Calu3 (cell line): ENCODE data around the gene ZNF181. TPM values are rescaled to one million over a fixed set of nuclear protein-coding genes. Genes with fewer than 3 reads are reported as not detected.
"Not testable (repeated sequence)": the region's sequence is repeated elsewhere in the genome, so short reads cannot be mapped to it uniquely, and the experiment has no call there.

ENCODE experiments used
- Bru-seq: library from RNA; stranded (reverse); fragments of 400-500 nt; gene quantifications from one replicate; lab custom pipeline; 2021; lab: Mats Ljungman, UMichigan
- BruChase-seq, 2 experiments: library from RNA; stranded (reverse); fragments of 400-500 nt; gene quantifications; one replicate each; lab custom pipeline; 2021; lab: Mats Ljungman, UMichigan
- BruUV-seq: library from RNA; stranded (reverse); fragments of 400-500 nt; replicated peaks from 2 replicates; lab custom pipeline; 2021; lab: Mats Ljungman, UMichigan
- CTCF ChIA-PET: fragments of 300-600 bp; sonication (Branson Sonifier 250); formaldehyde crosslinking; loops from one replicate; lab custom pipeline; 2022; ENCODE audit warnings: antibody characterized with exemption; lab: Charles Lee
- DNase-seq: peaks from one replicate; pipeline ENCODE4 v3.0.0; 2022
- H3K27ac Mint-ChIP-seq: one replicate; pipeline ENCODE4 v1.8.0; 2022; ENCODE audit warnings: mixed read lengths; ENCODE audit not compliant: unreplicated experiment
- H3K27me3 Mint-ChIP-seq: one replicate; pipeline ENCODE4 v1.8.0; 2022; ENCODE audit warnings: mixed read lengths; ENCODE audit not compliant: unreplicated experiment
- H3K36me3 Mint-ChIP-seq: one replicate; pipeline ENCODE4 v1.8.0; 2022; ENCODE audit warnings: mild to moderate bottlenecking, moderate library complexity, mixed read lengths; ENCODE audit not compliant: insufficient read depth, unreplicated experiment
- H3K4me1 Mint-ChIP-seq: one replicate; pipeline ENCODE4 v1.8.0; 2022; ENCODE audit warnings: mild to moderate bottlenecking, low read depth, mixed read lengths; ENCODE audit not compliant: unreplicated experiment
- H3K4me3 Mint-ChIP-seq: one replicate; pipeline ENCODE4 v1.8.0; 2022; ENCODE audit warnings: mild to moderate bottlenecking, low read depth, moderate library complexity, mixed read lengths; ENCODE audit not compliant: unreplicated experiment
- H3K9me3 Mint-ChIP-seq: one replicate; pipeline ENCODE4 v1.8.0; 2022; ENCODE audit warnings: low read depth, mixed read lengths; ENCODE audit not compliant: unreplicated experiment
- intact Hi-C: fragments of 100-400 bp; cut with micrococcal nuclease; formaldehyde crosslinking; loops from one replicate; pipeline ENCODE4 v1.10.0; 2022; ENCODE audit not compliant: unreplicated experiment
- long read RNA-seq: library from polyadenylated mRNA; stranded (forward); transcript quantifications from one replicate; pipeline ENCODE4 v2.0.0, GENCODE V29; 2022
- total RNA-seq: library from RNA; stranded (reverse); gene quantifications from 2 replicates; pipeline ENCODE4 v1.2.3, GENCODE V29; 2022
- TF ChIP-seq, protein P1 (sequence below): fragments of 200-600 bp; IDR thresholded peaks from one replicate; pipeline ENCODE4 v1.8.0; 2022; ENCODE audit warnings: antibody characterized with exemption; ENCODE audit not compliant: unreplicated experiment

ZNF181 gene
- total RNA-seq (5.7 and 7.0 TPM in 2 replicates), Bru-seq, nascent RNA (percentile 65 among the genes with signal in this experiment), BruChase-seq, experiment 1, labeled RNA remaining after a 6-hour chase (percentile 46 among the genes with signal in this experiment), BruChase-seq, experiment 2, labeled RNA remaining after a 2-hour chase (percentile 57 among the genes with signal in this experiment)
- long read RNA-seq, partial matches to known transcripts = 0 of 6 reads
- long read RNA-seq, other reads (novel, unspliced or antisense) = 5 of 6 reads

DNA sequence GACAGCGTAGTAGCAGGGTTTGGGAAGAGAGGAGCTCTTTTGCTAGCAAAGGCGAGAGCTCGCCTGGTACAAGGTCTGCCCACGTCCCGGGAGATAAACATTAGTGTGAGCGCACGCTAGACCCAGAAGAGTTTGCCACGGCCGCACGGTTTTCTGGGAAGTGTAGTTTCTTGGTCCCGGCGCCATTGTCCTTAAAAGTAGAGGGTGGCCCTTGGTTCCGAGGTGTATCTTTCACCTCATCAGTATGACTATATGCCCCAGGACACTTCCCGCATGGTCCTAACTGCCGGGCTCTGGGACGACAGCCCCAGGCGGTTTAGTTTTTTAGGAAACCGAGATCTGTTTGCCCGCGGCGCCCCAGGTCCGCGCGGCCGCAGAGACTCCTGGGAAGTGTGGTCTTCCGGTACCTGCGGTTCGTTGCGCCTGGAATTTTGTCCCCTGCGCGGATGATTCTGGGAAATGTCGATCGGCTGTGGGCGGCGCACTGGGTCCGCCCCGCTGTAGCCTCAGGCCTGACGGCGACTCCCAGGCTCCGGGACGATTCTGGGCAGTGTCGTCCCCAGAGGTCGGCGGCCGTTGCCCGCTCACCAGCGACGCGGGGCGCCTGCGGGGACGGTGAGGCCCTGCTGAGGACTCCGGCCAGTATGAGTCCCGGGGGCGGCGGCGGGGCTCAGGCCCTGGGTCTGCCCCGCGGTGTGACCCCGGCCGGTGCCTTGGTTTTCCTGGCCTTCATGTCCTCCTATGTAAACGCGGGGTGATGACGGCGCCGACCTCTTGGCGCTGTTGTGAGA, at the start of gene ZNF181:
Gene ZNF181 (plus strand): TSS at position 498 of the 791 bp plus-strand sequence. CDS start 795 bp downstream, outside the sequence.
- intact Hi-C loops = no loop called here
- Mint-ChIP-seq H3K27ac (peak within 1 kb of the TSS; percentile 85), H3K4me1 (peaks cover 10% of the 10 kb centered on the region), H3K27me3 (peaks cover 4% of the 10 kb centered on the region), H3K36me3 (peaks cover 22% of the 10 kb centered on the region), H3K9me3 (peaks cover 5% of the 10 kb centered on the region), H3K4me3 (peak within 1 kb of the TSS; percentile 90)
- peak; percentile 90 for DNase-seq
- TF ChIP-seq, protein P1, sequence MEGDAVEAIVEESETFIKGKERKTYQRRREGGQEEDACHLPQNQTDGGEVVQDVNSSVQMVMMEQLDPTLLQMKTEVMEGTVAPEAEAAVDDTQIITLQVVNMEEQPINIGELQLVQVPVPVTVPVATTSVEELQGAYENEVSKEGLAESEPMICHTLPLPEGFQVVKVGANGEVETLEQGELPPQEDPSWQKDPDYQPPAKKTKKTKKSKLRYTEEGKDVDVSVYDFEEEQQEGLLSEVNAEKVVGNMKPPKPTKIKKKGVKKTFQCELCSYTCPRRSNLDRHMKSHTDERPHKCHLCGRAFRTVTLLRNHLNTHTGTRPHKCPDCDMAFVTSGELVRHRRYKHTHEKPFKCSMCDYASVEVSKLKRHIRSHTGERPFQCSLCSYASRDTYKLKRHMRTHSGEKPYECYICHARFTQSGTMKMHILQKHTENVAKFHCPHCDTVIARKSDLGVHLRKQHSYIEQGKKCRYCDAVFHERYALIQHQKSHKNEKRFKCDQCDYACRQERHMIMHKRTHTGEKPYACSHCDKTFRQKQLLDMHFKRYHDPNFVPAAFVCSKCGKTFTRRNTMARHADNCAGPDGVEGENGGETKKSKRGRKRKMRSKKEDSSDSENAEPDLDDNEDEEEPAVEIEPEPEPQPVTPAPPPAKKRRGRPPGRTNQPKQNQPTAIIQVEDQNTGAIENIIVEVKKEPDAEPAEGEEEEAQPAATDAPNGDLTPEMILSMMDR = no peak
- no TSS peak for BruUV-seq
- CTCF ChIA-PET = interaction anchor here (0.5 kb wide), 1 partner anchor 488 kb away, joined by 5 read pairs; no protein-coding TSS in a partner anchor

DNA sequence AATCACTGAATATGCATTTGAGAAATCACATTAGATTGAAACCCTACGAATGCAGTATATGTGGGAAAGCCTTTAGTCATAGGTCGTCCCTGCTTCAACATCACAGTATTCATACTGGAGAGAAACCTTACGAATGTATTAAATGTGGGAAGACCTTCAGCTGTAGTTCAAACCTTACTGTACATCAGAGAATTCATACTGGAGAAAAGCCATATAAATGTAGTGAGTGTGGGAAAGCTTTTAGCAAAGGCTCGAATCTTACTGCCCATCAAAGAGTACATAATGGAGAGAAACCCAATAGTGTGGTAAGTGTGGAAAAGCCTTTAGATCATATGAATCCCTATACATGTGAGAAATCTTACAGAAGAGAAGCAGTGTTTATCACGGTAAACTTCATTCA, 48.8 kb upstream of the ZNF181 start:
- H3K27ac Mint-ChIP-seq, CTCF ChIA-PET, intact Hi-C loops, H3K4me3 Mint-ChIP-seq, DNase-seq, BruUV-seq, H3K4me1 Mint-ChIP-seq: not testable (repeated sequence)
- Mint-ChIP-seq H3K27me3 (peaks cover 22% of the 10 kb centered on the region), H3K36me3 (peaks cover 13% of the 10 kb centered on the region), H3K9me3 (peaks cover 32% of the 10 kb centered on the region)

DNA sequence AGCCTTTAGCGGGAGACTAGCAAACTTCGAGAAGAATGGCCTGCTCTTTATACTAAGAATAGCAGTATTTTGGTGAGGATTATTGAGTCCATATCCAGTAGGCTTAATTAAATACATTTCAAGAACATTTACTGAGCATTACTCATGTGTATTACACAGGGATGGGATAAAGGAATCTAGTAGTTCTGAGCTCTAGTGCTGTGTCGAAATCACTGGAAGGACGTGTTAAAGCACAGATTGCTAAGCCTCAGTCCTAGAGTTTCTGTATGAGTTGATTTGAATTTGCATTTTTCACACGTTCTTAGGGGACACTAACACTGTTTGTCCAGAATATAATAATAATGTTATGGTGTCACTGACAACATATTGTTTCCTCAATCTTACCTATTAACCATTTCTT, 47.6 kb upstream of the ZNF181 start:
- Mint-ChIP-seq H3K4me1 (no peaks in the 10 kb centered on the region), H3K27ac (no peak overlapping the region), H3K36me3 (peaks cover 9% of the 10 kb centered on the region), H3K4me3 (no peak overlapping the region), H3K9me3 (peaks cover 29% of the 10 kb centered on the region), H3K27me3 (peaks cover 29% of the 10 kb centered on the region)
- intact Hi-C loops = no loop called here
- no TSS peak for BruUV-seq
- CTCF ChIA-PET = no interaction called here
- TF ChIP-seq, protein P1 = no peak
- no peak for DNase-seq

DNA sequence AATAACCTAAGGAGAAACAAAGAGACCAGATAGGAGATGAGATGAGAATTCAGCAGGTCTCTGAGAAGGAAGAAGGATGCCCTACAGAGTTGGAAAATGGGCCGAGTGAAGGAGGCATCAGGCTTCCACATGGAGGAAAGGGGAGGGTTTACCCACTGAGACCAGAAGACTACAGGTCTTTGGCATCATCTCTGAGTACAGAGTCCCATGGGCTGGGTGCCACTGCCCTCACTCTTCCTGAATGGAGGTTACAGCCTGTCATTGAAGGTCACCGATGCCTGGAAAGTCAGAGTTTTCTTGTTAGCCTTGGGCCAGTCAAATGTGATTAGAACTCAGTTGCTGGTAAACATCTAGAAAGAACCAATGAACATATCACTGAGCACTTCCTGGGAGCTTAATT, 46.7 kb upstream of the ZNF181 start:
- no peak for DNase-seq
- intact Hi-C loops = no loop called here
- CTCF ChIA-PET = no interaction called here
- Mint-ChIP-seq H3K4me3 (no peak overlapping the region), H3K4me1 (no peaks in the 10 kb centered on the region), H3K9me3 (peaks cover 30% of the 10 kb centered on the region), H3K27me3 (peaks cover 38% of the 10 kb centered on the region), H3K27ac (no peak overlapping the region), H3K36me3 (peaks cover 9% of the 10 kb centered on the region)
- TF ChIP-seq, protein P1 = no peak
- BruUV-seq = no TSS peak
